Spinal cord (tissue), 10 donors: ENCODE measurements around the gene IRAG1. TPM values are rescaled to one million over a fixed set of nuclear protein-coding genes. Genes with fewer than 3 reads are reported as not detected.

ENCODE experiments used
- DNase-seq, 6 donors: peaks; one replicate each; pipeline versions ENCODE4 v3.0.0 to v3.0.0-alpha.2; 2013 to 2015; ENCODE audit warnings: low spot score in 6 of 6, low read depth in 4 of 6
- H3K27ac ChIP-seq: one replicate; pipeline ENCODE4 v1.5.1; 2013; ENCODE audit warnings: low read depth, low read length, control low read depth
- H3K27me3 ChIP-seq: one replicate; pipeline ENCODE4 v1.6.1; 2013; ENCODE audit warnings: low read length; ENCODE audit not compliant: control insufficient read depth, insufficient read depth
- H3K36me3 ChIP-seq: one replicate; pipeline ENCODE4 v1.6.1; 2013; ENCODE audit warnings: low read length; ENCODE audit not compliant: control insufficient read depth, insufficient read depth
- H3K4me1 ChIP-seq: one replicate; pipeline ENCODE4 v1.6.1; 2013; ENCODE audit warnings: low read length; ENCODE audit not compliant: control insufficient read depth, insufficient read depth
- H3K4me3 ChIP-seq: one replicate; pipeline ENCODE4 v1.5.1; 2013; ENCODE audit warnings: low read depth, low read length, control low read depth
- H3K9me3 ChIP-seq: one replicate; pipeline ENCODE4 v1.6.1; 2013; ENCODE audit warnings: low read length; ENCODE audit not compliant: control insufficient read depth, insufficient read depth
- WGBS: methylation state at CpG from one replicate; pipeline ENCODE4 v1.1.5; 2013; ENCODE audit warnings: missing lambda C conversion rate; ENCODE audit not compliant: insufficient coverage; 5-methylcytosine and 5-hydroxymethylcytosine counted together
- polyA plus RNA-seq, 2 donors: library from polyadenylated mRNA; unstranded; fragments of 120-200 nt; gene quantifications; one replicate each; pipeline ENCODE4 v1.2.1, GENCODE V29; 2013; ENCODE audit not compliant: insufficient read length in 2 of 2
- total RNA-seq, 2 donors: library from RNA; depleted of rRNA in 1 of 2; stranded (reverse); fragments of 120-200 nt in 1 of 2; fragments of >200 nt in 1 of 2; gene quantifications; one replicate each; pipeline versions ENCODE4 v1.2.3 to v1.2.4, GENCODE V29; 2013 to 2014
- donor health status: healthy.

Gene IRAG1
- total and polyA plus RNA-seq, 4 donors: 4.2 to 13.8 (median 4.9) TPM

- Histone ChIP-seq H3K4me1 (peaks cover 7% of the 10 kb centered on the region), H3K27ac (no peak overlapping the region)
- WGBS: 71% methylated on average over 1 of the region's 4 CpGs
Measured at GRCh38 chr11:10670099-10670498, 23.5 kb downstream of the IRAG1 start.

GRCh38 chr11:10669258-10670033, 24.1 kb downstream of the IRAG1 start:
- Histone ChIP-seq H3K4me3 (no peak overlapping the region), H3K27me3 (no peaks in the 10 kb centered on the region), H3K9me3 (no peaks in the 10 kb centered on the region), H3K27ac (no peak overlapping the region), H3K36me3 (no peaks in the 10 kb centered on the region), H3K4me1 (peaks cover 3% of the 10 kb centered on the region)
- 26% methylated on average over 4 of the region's 5 CpGs for WGBS
- DNase-seq: peak in 1 of 6 donors; percentile 4

More at GRCh38 chr11:10670099-10670498, 23.5 kb downstream of the IRAG1 start:
- no peak overlapping the region for H3K4me3 ChIP-seq
- H3K9me3 ChIP-seq: no peaks in the 10 kb centered on the region
- H3K27me3 ChIP-seq: no peaks in the 10 kb centered on the region
- DNase-seq: no peak
- H3K36me3 ChIP-seq: no peaks in the 10 kb centered on the region

GRCh38 chr11:10667521-10667885, 26.1 kb downstream of the IRAG1 start:
- no peaks in the 10 kb centered on the region for H3K27me3 ChIP-seq
- no peak overlapping the region for H3K27ac ChIP-seq
- H3K36me3 ChIP-seq: no peaks in the 10 kb centered on the region
- H3K4me1 ChIP-seq: peaks cover 3% of the 10 kb centered on the region
- no peak for DNase-seq
- no peak overlapping the region for H3K4me3 ChIP-seq
- no CpG with 5 or more reads among the region's 2 CpGs for WGBS
- no peaks in the 10 kb centered on the region for H3K9me3 ChIP-seq

GRCh38 chr11:10666556-10667520, 26.7 kb downstream of the IRAG1 start:
- no peaks in the 10 kb centered on the region for H3K36me3 ChIP-seq
- H3K27me3 ChIP-seq: no peaks in the 10 kb centered on the region
- peaks cover 3% of the 10 kb centered on the region for H3K4me1 ChIP-seq
- no peak overlapping the region for H3K27ac ChIP-seq
- H3K4me3 ChIP-seq: no peak overlapping the region
- DNase-seq: no peak
- WGBS: 85% methylated on average over 2 of the region's 6 CpGs
- H3K9me3 ChIP-seq: no peaks in the 10 kb centered on the region

- Histone ChIP-seq H3K4me3 (no peak overlapping the region), H3K4me1 (peaks cover 3% of the 10 kb centered on the region), H3K9me3 (no peaks in the 10 kb centered on the region), H3K27ac (no peak overlapping the region), H3K27me3 (no peaks in the 10 kb centered on the region), H3K36me3 (no peaks in the 10 kb centered on the region)
- whole genome bisulfite sequencing: 100% methylated on average over 1 of the region's 1 CpG
- no peak for DNase-seq
Measured at GRCh38 chr11:10664496-10664895, 29.1 kb downstream of the IRAG1 start.

- Histone ChIP-seq H3K4me1 (peaks cover 8% of the 10 kb centered on the region), H3K9me3 (no peaks in the 10 kb centered on the region), H3K36me3 (no peaks in the 10 kb centered on the region), H3K27me3 (no peaks in the 10 kb centered on the region), H3K4me3 (no peak overlapping the region), H3K27ac (no peak overlapping the region)
- DNase-seq: no peak
- WGBS: 74% methylated on average over 6 of the region's 6 CpGs
Measured at GRCh38 chr11:10663990-10664389, 29.6 kb downstream of the IRAG1 start.

GRCh38 chr11:10663365-10663764, 30.2 kb downstream of the IRAG1 start:
- DNase-seq: no peak
- peaks cover 15% of the 10 kb centered on the region for H3K4me1 ChIP-seq
- H3K27me3 ChIP-seq: no peaks in the 10 kb centered on the region
- H3K9me3 ChIP-seq: no peaks in the 10 kb centered on the region
- no peak overlapping the region for H3K4me3 ChIP-seq
- no peak overlapping the region for H3K27ac ChIP-seq
- H3K36me3 ChIP-seq: no peaks in the 10 kb centered on the region

- Histone ChIP-seq H3K27ac (no peak overlapping the region), H3K36me3 (no peaks in the 10 kb centered on the region), H3K4me3 (no peak overlapping the region), H3K4me1 (peaks cover 20% of the 10 kb centered on the region), H3K9me3 (no peaks in the 10 kb centered on the region), H3K27me3 (no peaks in the 10 kb centered on the region)
- WGBS: 78% methylated on average over 1 of the region's 2 CpGs
- no peak for DNase-seq
Measured at GRCh38 chr11:10660323-10660722, 33.2 kb downstream of the IRAG1 start.

- DNase-seq: no peak
- Histone ChIP-seq H3K4me3 (no peak overlapping the region), H3K4me1 (peaks cover 20% of the 10 kb centered on the region)
Measured at GRCh38 chr11:10659339-10660216, 34.0 kb downstream of the IRAG1 start.

More at GRCh38 chr11:10659339-10660216, 34.0 kb downstream of the IRAG1 start:
- Histone ChIP-seq H3K27me3 (no peaks in the 10 kb centered on the region), H3K36me3 (no peaks in the 10 kb centered on the region), H3K9me3 (no peaks in the 10 kb centered on the region), H3K27ac (no peak overlapping the region)
- 75% methylated on average over 13 of the region's 13 CpGs for WGBS
